Tongue (tissue), 2 donors: Measurements from ENCODE around the gene SND1. TPM values are rescaled to one million over a fixed set of nuclear protein-coding genes. Genes with fewer than 3 reads are reported as not detected.
"Not testable (repeated sequence)": the region's sequence is repeated elsewhere in the genome, so short reads cannot be mapped to it uniquely, and the experiment has no call there.

Experiments
- DNase-seq: peaks from one replicate; pipeline ENCODE4 v3.0.0-alpha.2; 2015
- total RNA-seq: library from RNA; depleted of rRNA; stranded (reverse); fragments of >200 nt; gene quantifications from one replicate; pipeline ENCODE4 v1.2.3, GENCODE V29; 2014

SND1 gene
- total RNA-seq, 1 donor from 2014 or later, result 111 TPM

DNA sequence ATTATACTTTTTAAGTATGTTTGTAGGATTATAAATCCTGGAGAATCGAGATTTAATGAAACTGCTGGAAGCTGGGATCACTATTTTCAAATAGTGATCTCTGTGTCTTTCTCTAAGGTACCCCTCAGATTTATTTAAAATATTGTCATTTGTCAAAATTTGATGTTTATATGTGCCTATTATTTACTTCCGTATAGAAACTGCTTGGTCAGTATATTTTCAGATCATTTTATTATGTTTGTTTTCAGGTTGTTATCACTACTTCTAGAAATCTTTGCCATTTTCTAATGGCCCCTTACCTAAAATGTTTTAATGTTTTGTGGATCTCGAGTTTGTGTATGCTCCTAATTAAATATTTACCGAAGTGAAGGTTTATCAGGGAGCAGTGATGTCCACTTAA lies 183.7 kb downstream of the SND1 start:
- no peak for DNase-seq

- not testable (repeated sequence) for DNase-seq
Observed at GRCh38 chr7:127837816-127838410, 185.9 kb downstream of the SND1 start.

- DNase-seq, result no peak
Observed at GRCh38 chr7:127838816-127839415, 186.9 kb downstream of the SND1 start.

GRCh38 chr7:127840226-127840951 lies 188.4 kb downstream of the SND1 start:
- no peak for DNase-seq

DNA sequence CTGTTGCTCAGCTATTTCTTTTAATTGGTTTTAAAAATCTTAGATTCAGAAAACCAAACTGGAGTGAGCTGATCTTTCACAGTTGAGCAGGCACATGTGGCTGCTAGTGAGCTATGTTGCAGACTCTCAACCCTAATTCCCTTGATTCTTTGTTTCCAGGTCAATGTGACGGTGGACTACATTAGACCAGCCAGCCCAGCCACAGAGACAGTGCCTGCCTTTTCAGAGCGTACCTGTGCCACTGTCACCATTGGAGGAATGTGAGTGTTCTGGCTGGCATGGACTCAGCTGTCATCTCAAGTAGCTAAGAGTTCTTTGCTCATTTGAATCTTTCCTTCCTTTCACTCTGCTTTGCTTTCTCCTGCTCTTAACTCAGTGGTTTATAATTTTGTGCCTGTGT lies 192.2 kb downstream of the SND1 start:
- no peak for DNase-seq

DNA sequence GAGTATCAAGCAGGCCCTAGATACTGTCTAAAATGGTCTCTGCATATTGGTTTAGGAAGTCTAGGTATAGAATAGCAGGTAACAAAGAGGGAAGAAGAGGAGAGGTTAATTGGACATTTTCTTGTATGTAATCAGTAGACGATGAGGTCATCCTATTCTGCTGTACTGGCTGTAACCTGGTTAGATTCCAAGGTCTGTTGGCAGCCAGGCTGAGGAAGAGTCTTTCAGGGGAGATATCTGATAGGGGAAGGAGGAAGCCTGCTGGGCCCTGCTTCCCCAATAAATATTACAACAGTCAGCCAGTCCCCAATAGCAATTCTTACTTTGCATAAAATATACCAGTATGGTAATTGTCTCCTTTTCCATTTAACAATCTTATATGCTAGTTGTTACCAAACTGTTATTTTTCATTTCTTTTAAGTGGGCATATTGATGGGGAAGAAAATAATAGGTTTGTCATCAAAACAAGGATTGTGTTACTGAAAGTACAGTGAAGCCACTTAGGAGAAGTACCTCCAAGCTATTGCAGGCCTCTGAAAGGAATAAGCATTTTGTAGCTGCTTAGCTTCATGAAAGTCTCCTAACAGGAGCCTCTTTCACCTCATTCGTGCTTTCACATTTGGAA lies 192.8 kb downstream of the SND1 start:
- DNase-seq, result peak; percentile 42

DNA sequence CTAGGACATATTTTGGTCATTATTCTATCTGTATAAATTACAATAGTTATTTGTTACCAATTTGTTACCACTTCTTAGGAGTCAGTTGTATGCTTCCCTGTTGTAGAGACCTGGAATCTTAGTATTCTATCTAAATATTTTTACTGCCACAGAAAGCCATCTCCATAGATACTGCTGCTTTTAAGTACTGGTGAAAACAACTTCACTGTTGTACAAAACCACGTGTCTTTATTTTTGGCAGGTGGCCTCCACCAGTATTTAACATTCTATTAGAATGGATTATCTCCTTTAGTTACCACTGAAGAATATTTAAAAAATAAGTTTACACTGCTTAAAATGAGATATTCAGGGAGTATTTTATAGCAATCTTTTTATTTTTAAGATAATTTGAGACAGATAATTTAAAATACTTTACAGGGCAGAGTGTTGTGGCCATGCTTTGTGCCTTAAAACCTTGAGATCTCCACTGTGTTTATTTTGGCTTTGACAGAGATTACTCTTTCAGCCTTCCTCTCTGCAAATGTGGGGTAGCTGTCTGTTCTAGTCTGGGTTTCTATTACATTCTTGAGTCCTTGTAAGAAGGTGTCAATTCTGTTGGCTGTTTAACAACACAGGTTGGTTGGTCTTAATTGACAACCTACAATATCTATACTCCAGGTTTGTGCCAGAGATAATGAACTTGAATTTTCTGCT lies 193.7 kb downstream of the SND1 start:
- DNase-seq, result no peak

DNA sequence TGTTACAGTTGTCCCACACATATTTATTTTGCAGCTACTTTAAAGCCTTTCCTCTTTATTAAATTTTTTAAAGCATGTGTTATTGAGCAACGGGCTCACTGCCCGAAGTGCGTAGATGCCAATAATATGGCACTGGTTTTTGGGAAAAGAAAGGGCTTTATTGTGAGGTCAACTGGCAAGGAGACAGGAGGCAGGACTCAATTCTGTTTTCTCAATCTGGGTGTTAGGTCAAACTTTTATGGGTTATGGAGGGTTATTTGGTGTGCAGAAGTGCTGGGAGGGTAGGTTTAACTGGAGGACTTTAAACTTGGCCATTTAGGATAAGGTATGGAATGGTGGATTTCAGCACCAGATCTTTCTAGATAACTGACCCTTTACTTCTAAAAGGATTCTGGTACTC lies 195.6 kb downstream of the SND1 start:
- DNase-seq, result no peak

DNA sequence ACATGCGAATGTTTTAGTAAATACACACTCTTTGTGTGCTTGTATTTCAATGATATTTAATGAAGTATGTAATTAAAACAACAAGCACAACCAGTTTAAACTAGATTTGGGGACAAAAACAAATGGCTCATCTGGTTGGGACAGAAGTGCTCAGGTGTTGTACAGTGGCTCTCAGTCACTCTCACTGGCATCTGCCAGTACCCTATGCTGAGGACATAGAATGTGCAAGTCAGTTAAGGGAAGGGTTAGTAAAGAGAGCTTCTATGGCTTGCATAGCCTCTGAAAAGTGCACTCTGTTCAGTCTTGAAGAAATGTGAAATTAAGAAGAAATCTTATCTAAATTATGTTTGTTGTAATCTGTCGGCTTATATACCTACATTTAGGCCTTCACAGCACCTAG lies 196.2 kb downstream of the SND1 start:
- DNase-seq, result no peak

DNA sequence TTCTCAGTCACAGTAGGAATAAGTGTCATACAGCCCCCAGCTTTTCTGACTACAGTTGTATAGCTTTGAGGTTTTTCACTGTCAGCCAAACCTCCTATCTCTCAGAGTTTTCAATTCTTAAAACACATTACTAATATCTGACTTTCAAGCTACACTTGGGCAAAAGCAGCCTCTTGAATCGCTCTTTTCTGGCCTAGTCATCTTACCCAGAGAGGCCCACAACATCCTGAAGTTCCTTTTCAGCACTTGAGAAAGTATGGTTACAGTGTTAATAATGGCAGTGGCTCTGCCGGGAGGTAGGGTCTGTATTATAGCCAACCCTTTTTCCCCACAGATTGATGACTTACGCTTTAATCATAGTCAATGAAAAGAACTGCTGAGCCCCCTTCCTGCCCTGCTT lies 198.2 kb downstream of the SND1 start:
- no peak for DNase-seq

- DNase-seq, result no peak
Observed at GRCh38 chr7:127854383-127854782, 202.4 kb downstream of the SND1 start.

DNA sequence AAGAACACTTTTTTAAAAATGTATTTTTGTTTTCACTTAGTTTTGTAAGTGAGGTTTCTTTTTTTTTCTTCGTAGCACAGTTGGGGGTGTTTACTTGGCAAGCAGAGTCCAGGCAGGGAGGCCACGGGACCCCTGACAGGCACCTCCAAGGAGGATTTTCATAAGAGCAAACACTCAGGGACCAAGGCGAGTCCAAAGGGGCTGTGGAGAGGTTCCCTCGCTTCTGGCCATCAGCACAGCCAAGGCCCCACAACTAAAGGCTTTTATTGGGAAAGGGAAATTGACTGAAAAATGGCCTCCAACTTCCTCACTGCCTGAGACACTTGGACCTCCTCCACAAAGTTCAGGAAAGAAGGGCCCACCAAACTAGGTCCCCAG lies 205.5 kb downstream of the SND1 start:
- no peak for DNase-seq

DNA sequence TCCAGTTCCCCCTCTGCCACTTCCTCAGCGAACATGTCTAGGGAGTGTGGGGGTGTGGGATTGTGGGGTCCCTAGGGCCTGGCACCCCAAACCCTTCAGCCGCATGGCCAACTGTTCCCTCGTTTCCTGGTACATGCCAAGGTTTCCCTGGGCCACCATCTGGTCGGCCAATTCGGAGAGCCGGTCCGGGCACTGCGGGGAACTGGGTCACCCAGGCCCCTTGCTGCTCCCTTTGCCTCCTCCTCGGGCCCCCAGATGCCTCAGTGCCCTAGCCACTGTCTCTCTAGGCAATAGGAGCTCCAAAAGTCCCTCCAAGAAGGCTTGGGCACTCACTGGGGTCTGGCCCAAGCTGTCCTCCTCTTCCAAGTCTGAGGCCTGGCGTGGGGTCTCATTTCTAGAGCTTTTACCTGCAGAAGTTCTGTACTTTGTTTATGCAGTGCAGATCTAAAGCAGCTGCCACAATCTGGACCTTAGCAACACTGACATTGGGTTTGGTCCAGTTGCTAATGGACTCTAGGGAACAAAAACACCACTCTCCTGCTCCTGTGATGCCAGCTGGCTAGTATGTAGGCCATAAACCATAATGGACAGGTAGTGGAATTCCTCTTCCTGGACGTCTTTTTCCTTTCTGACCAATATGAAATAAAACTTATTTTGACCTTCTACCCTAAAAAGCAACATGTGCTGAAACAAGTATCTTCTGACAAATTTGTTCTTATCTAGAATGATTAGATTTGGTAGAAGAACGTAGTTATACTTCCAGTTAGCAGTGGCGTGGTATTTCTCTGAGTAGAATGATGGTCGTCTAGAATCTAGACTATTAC lies 206.3 kb downstream of the SND1 start:
- DNase-seq, result no peak

GRCh38 chr7:127858915-127859189 lies 206.9 kb downstream of the SND1 start:
- no peak for DNase-seq

DNA sequence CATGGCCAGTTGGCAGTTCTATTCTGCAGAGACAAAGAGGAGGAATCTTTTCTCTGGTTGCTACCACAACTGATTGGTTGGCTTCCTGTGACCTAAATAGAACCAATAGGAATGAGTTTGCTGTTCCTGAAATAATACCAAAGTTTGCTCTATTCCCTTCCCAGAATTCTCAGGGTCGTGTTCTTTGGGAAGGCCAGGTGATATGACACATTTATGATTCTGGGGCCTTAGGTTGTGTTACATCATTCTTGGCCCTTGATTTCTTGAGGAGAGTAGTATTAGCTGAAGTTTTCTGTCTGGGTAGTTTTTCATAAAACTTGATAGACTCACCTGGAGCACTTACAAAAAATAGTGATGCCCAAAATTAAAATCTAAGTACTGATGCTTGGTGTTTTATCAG lies 207.3 kb downstream of the SND1 start:
- DNase-seq, result no peak

- no peak for DNase-seq
Observed at GRCh38 chr7:127862525-127862924, 210.5 kb downstream of the SND1 start.

DNA sequence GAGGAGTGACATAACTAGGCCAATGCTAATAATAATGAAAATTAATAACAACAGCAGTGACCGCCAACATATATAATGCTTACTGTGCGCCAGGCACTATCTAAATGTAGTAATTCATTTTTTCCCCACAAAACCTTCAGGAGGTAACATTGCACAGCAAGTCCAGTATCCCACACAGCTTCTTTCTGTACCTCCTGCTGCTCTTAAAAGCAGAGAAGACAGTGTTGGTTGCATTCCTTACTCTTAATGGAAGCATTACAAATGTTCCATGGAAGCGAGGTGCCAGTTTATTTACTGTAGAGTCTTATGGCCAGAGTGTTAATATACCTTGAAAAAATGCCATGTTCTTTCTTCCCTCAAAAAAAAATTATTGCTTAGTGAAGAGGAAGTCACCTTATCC lies 211.1 kb downstream of the SND1 start:
- DNase-seq, result no peak

DNA sequence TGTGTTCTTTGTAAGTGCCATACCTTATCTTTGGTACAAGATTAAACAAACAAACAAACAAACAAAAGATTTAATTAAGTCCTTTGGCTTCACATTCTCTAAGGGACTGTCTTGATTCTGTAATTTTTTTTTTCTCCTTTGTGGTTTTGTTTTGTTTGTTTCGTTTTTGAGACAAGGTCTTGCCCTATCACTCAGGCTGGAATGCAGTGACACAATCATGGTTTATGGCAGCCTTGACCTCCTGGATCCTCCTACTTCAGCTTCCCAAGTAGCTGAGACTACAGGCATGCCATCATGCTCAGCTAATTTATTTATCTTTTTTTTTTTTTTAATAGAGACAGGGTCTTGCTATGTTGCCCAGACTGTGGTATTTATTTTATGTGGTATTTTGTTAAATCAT lies 213.5 kb downstream of the SND1 start:
- DNase-seq, result no peak

- DNase-seq, result no peak
Observed at GRCh38 chr7:127870231-127870907, 218.4 kb downstream of the SND1 start.

DNA sequence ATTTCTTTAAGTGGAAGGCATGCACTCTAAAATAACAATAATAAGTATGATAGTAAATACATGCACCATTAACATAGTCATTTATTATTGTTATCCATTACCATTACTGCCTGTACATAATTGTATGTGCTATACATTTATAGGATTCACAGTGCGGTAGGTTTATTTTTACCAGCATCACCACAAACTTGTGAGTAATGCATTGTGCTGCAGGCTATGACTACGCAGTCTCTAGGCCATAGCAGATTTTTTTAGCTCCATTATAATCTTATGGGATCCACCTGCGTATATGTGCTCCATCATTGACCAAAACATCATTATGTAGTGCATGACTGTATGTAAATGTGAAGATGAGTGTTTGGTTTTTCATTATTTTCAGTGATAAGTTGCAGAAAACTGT lies 219.2 kb downstream of the SND1 start:
- no peak for DNase-seq

DNA sequence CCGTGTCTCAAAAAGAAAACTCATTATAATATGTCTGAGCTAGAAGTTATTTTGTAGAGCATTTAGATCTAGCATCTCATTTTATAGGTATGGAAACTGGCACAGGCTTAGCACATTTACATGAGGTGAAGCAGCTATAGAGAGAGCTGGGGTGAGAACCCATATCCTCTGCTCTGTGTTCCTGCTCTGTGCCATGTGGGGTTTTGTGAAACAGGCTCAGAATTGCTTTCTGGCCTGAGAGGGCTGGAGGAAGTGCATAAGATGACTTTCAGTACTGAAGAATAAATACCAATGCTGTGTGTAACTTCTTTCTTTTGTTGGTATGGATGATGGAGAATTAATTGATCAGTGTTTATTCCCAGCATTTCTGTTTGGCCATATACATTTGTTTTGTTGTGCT lies 220.1 kb downstream of the SND1 start:
- DNase-seq, result no peak

DNA sequence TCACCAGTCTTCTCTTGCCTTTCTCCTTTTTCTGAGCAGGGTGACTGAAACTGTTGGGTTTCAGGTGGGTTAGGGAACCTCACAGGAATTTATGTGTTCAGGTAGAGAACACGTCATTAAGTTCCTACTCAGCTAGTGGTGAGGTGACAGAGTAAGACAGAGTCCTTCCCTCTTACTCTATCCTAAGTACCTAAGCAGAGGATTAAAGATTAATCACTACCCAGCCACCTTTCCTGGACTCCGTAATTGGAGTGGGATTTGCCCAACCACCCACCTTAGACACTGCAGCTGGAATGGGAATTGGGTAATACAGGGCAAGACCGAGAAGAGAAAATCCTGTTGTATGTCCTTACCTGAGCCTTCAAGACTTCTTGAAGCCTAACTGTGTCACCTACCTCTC lies 221.2 kb downstream of the SND1 start:
- DNase-seq, result no peak
